LNCaP clone FGC (cell line): ENCODE results near the gene BBX.

Experiments
- DNase-seq: peaks from one replicate; pipeline ENCODE4 v3.0.0-alpha.2; 2011; ENCODE audit warnings: low read depth
- H3K4me3 ChIP-seq: 2 replicates; pipeline ENCODE4 v1.5.1; 2011; ENCODE audit warnings: mild to moderate bottlenecking, low read depth, low read length, control low read depth
- CTCF ChIP-seq: IDR thresholded peaks from 2 replicates; pipeline ENCODE4 v1.5.1; 2012; ENCODE audit warnings: mild to moderate bottlenecking; ENCODE audit not compliant: control insufficient read depth, insufficient read depth; ENCODE audit errors: extremely low read depth

BBX gene

GRCh38 chr3:107848351-107848915 is 325.7 kb downstream of the BBX start:
- no peak for DNase-seq
- H3K4me3 ChIP-seq, result no peak overlapping the region
- TF ChIP-seq CTCF, result no peak

- DNase-seq, result no peak
- TF ChIP-seq CTCF, result no peak
- no peak overlapping the region for H3K4me3 ChIP-seq
Observed at GRCh38 chr3:107850681-107851080, 327.9 kb downstream of the BBX start.

DNA sequence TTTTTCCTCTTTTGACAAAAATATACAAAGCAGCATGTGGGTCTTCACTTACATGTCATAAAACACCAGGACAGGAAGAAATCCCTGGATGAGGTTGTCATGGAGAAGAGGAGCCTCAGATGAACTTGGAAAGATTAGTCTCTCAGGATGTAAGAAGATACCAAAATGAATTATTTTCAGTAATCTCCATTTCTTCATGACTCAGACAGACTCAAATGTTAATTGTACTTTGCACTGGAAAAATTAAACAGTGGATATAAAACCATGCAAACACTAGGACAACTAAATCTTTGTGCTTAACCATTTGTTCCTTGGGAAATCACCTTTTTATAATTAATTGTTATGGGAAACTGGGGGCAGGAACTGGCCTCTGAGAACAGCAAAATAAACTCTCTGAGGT is 331.1 kb downstream of the BBX start:
- no peak overlapping the region for H3K4me3 ChIP-seq
- DNase-seq, result no peak
- TF ChIP-seq CTCF, result no peak

- no peak overlapping the region for H3K4me3 ChIP-seq
- no peak for TF ChIP-seq CTCF
- no peak for DNase-seq
Observed at GRCh38 chr3:107854733-107855132, 332.0 kb downstream of the BBX start.

- peak; percentile 47 for DNase-seq
- H3K4me3 ChIP-seq, result no peak overlapping the region
- peak; percentile 59 for TF ChIP-seq CTCF
Observed at GRCh38 chr3:107855710-107856109, 332.9 kb downstream of the BBX start.

- DNase-seq, result no peak
- H3K4me3 ChIP-seq, result no peak overlapping the region
- TF ChIP-seq CTCF, result no peak
Observed at GRCh38 chr3:107857854-107858253, 335.1 kb downstream of the BBX start.

GRCh38 chr3:107858876-107859275 is 336.1 kb downstream of the BBX start:
- H3K4me3 ChIP-seq, result no peak overlapping the region
- TF ChIP-seq CTCF, result no peak
- no peak for DNase-seq
